K562 (cell line): ENCODE data around the gene DHPS. TPM values are rescaled to one million over a fixed set of nuclear protein-coding genes. Genes with fewer than 3 reads are reported as not detected.

Experiments
- ATAC-seq: fragments of 200-7000 bp; cut with Tn5 transposase; 3 replicates; pipeline ENCODE4 v1.9.1; 2020; ENCODE audit warnings: moderate library complexity
- BruUV-seq: library from RNA; stranded (reverse); fragments of 400-500 nt; replicated peaks from 2 replicates; lab custom pipeline; 2021; lab: Mats Ljungman, UMichigan
- CTCF ChIA-PET: fragments of 300-600 bp; formaldehyde crosslinking; extraction: SDS; loops from one replicate; lab custom pipeline; 2021; ENCODE audit warnings: low intra/inter-chr PET ratio; lab: Yijun Ruan, JAX
- POLR2A ChIA-PET: fragments of 300-600, 350-650 bp; sonication (Branson Sonifier 250); formaldehyde crosslinking; extraction: SDS; loops from one replicate; lab custom pipeline; 2021; ENCODE audit warnings: antibody characterized with exemption, inconsistent platforms; lab: Yijun Ruan, JAX
- DNase-seq, 4 experiments: peaks; one replicate each; pipeline versions ENCODE4 v3.0.0 to v3.0.0-alpha.2; 2011 to 2018; ENCODE audit warnings: low spot score in 3 of 4, mixed read lengths in 3 of 4; ENCODE audit errors: extremely low read depth in 1 of 4
- FAIRE-seq: peaks from 2 replicates; lab custom pipeline; 2011; peaks lifted over from hg19 to GRCh38; lab: Jason Lieb, UNC
- H2AFZ ChIP-seq: 2 replicates; pipeline ENCODE4 v1.6.0; 2011; ENCODE audit warnings: low read depth, low read length, control low read depth, inconsistent platforms
- H3K27ac ChIP-seq: fragments of 200-600 bp; 3 replicates; pipeline ENCODE4 v1.8.0; 2011; ENCODE audit warnings: low read depth, mild to moderate bottlenecking, control low read depth, inconsistent platforms, low read length, moderate library complexity, mixed read lengths; ENCODE audit errors: extremely low read depth
- H3K27me3 ChIP-seq, 2 experiments: fragments of 300-600 bp in 1 of 2; 2 replicates in 1 of 2; 3 replicates in 1 of 2; pipeline versions ENCODE4 v1.6.0 to v1.8.0; 2011; ENCODE audit warnings: inconsistent platforms in 2 of 2, low read length in 2 of 2, mild to moderate bottlenecking in 1 of 2, mixed read lengths in 1 of 2, moderate library complexity in 1 of 2; ENCODE audit not compliant: control insufficient read depth in 2 of 2, insufficient read depth in 2 of 2
- H3K36me3 ChIP-seq: fragments of 300-600 bp; 3 replicates; pipeline ENCODE4 v1.8.0; 2011; ENCODE audit warnings: mild to moderate bottlenecking, low read length, inconsistent platforms; ENCODE audit not compliant: control insufficient read depth, insufficient read depth
- H3K4me1 ChIP-seq, 2 experiments: fragments of 200-600 bp in 1 of 2; replicated peaks in 1 of 2; 2 replicates in 1 of 2; 3 replicates in 1 of 2; pipeline versions ENCODE4 v1.5.1 to v1.8.0; 2011; ENCODE audit warnings: inconsistent platforms in 2 of 2, low read length in 2 of 2, mild to moderate bottlenecking in 1 of 2, mixed read lengths in 1 of 2, moderate library complexity in 1 of 2; ENCODE audit not compliant: control insufficient read depth in 2 of 2, insufficient read depth in 2 of 2
- H3K4me2 ChIP-seq: 2 replicates; pipeline ENCODE4 v1.6.1; 2011; ENCODE audit warnings: low read length, control low read depth, inconsistent platforms, mixed read lengths; ENCODE audit not compliant: insufficient read depth
- H3K4me3 ChIP-seq: fragments of 200-600 bp; sonication (generic), shearing (Covaris generic); 2 replicates; pipeline ENCODE4 v1.5.1; 2016; ENCODE audit warnings: control low read depth, inconsistent platforms
- H3K79me2 ChIP-seq: fragments of 200-600 bp; 3 replicates; pipeline ENCODE4 v1.8.0; 2011; ENCODE audit warnings: low read length, inconsistent platforms; ENCODE audit not compliant: control insufficient read depth, insufficient read depth
- H3K9ac ChIP-seq, 2 experiments: 2 replicates each; pipeline versions ENCODE4 v1.6.0 to v1.6.1; 2011; ENCODE audit warnings: low read depth in 2 of 2, low read length in 2 of 2, control low read depth in 1 of 2, inconsistent platforms in 1 of 2, mild to moderate bottlenecking in 1 of 2, mixed read lengths in 1 of 2; ENCODE audit not compliant: insufficient read depth in 1 of 2
- H3K9me1 ChIP-seq: one replicate; pipeline ENCODE4 v1.6.0; 2011; ENCODE audit warnings: inconsistent platforms, mild to moderate bottlenecking, low read length, moderate library complexity; ENCODE audit not compliant: control insufficient read depth, insufficient read depth
- H3K9me3 ChIP-seq: replicated peaks from 2 replicates; pipeline ENCODE4 v1.5.1; 2011; ENCODE audit warnings: low read depth, low read length, inconsistent platforms; ENCODE audit not compliant: control insufficient read depth, insufficient read depth
- H4K20me1 ChIP-seq: replicated peaks from 2 replicates; pipeline ENCODE4 v1.6.1; 2011; ENCODE audit warnings: low read length, inconsistent platforms, mixed read lengths; ENCODE audit not compliant: control insufficient read depth, insufficient read depth
- GTF2A2 ChIP-seq: IDR thresholded peaks from 2 replicates; pipeline ENCODE4 v1.6.1; 2016; ENCODE audit warnings: mild to moderate bottlenecking, missing genetic modification characterization, missing compliant biosample characterization
- NR2C1 ChIP-seq, 2 experiments: fragments of 450-650 bp; IDR thresholded peaks; 2 replicates each; pipeline ENCODE4 v1.6.1; 2017; ENCODE audit warnings: mild to moderate bottlenecking in 2 of 2, antibody characterized with exemption in 1 of 2, inconsistent platforms in 1 of 2, missing compliant biosample characterization in 1 of 2, missing genetic modification characterization in 1 of 2
- POLR2G ChIP-seq: fragments of 200-400 bp; formaldehyde crosslinking; IDR thresholded peaks from 2 replicates; pipeline ENCODE4 v1.6.1; 2017; ENCODE audit warnings: low read depth, mild to moderate bottlenecking, antibody characterized with exemption, low read length, moderate library complexity
- RBFOX2 ChIP-seq: fragments of 200-400 bp; formaldehyde crosslinking; IDR thresholded peaks from 2 replicates; pipeline ENCODE4 v1.6.1; 2017; ENCODE audit warnings: low read depth, mild to moderate bottlenecking, low read length, moderate library complexity
- WGBS: fragments of 100-300 bp; shearing (Covaris generic); methylation state at CpG from one replicate; pipeline ENCODE4 v1.1.6; 2016; ENCODE audit warnings: low coverage, mixed read lengths; ENCODE audit not compliant: insufficient coverage; ENCODE audit errors: missing lambda C conversion rate; 5-methylcytosine and 5-hydroxymethylcytosine counted together
- in situ Hi-C: fragments of 300-500 bp; cut with MboI; formaldehyde crosslinking; loops from 4 replicates; pipeline ENCODE4 v1.15.0; 2018; ENCODE audit warnings: inconsistent platforms, mixed read lengths
- intact Hi-C: fragments of 100-400 bp; cut with micrococcal nuclease; formaldehyde crosslinking; loops from 2 replicates; pipeline ENCODE4 v1.14.2; 2022
- polyA plus RNA-seq, 8 experiments: library from polyadenylated mRNA; depleted of rRNA in 4 of 8; stranded (reverse) in 5 of 8; unstranded in 3 of 8; fragments of >200 nt; fragmentation: Nextera tagmentation in 2 of 8; fragmentation: Illumina TruSeq in 1 of 8; extraction: Ambion mirVana in 2 of 8; extraction: Trizol in 1 of 8; gene quantifications; 2 replicates each; pipeline versions ENCODE4 v1.2.1 to v1.2.3, GENCODE V29; 2011 to 2014; ENCODE audit warnings: inconsistent platforms in 1 of 8, missing spikeins in 1 of 8
- total RNA-seq, 7 experiments: library from RNA; depleted of rRNA in 6 of 7; stranded (reverse); fragments of >200 nt in 6 of 7; fragmentation: Illumina TruSeq in 2 of 7; extraction: Trizol in 2 of 7; gene quantifications; 2 replicates each; pipeline versions ENCODE4 v1.2.1 to v1.2.3, GENCODE V29; 2011 to 2021; ENCODE audit warnings: low replicate concordance in 1 of 7
- TF ChIP-seq, protein P1 (sequence below): sonication (generic); formaldehyde crosslinking; IDR thresholded peaks from 2 replicates; pipeline ENCODE4 v1.8.0; 2022; ENCODE audit warnings: missing genetic modification reagents, mild to moderate bottlenecking, borderline replicate concordance

The DHPS gene
- total and polyA plus RNA-seq, 9 of the 15 experiments (the other 6 are each of a cell fraction or from before 2014, with no cell fraction given): 47.1 to 110 (median 79.9) TPM

DNA sequence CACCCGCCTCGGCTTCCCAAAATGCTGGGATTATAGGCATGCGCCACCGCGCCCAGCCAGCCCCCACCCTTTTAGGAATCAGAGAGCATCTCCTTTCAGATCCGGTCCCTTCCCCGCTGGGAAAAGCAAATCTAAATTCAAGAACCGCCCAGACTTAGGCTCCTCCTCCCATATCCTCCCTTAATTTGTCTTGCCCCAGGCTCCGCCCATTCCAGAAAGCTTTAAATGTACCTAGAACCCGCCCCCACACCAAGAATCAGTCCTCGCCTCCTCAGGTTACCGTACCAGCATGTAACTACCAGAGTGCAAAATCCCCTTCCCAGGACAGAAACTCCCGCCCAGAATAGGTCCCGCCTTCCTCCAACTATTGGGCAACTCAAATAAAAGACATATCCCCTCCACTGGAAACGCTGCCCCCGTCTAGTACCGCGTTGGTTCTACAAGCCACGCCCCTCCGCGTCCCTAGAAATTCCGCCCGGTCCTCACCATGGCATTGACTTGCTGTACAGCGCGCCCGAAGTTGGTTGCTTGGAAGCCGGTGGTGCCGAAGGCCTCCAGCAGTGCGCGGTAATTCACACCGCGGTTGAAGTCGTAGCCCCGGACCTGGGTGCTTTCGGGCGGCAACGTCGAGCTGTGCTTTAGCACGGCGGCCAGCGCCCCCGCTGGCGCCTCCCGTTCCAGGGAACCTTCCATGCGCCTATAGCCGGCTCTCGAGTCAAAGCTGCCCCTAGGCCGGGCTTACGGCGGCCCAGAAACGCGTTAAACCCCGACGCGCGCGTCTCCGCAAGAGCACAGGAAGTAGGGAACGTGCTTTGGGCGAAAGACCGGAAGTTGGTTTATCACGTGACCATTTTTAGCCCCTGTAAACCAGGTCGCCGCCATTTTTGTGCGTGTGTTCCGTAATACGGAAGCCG lies at the start of gene DHPS (continued):
- TF ChIP-seq, protein P1, sequence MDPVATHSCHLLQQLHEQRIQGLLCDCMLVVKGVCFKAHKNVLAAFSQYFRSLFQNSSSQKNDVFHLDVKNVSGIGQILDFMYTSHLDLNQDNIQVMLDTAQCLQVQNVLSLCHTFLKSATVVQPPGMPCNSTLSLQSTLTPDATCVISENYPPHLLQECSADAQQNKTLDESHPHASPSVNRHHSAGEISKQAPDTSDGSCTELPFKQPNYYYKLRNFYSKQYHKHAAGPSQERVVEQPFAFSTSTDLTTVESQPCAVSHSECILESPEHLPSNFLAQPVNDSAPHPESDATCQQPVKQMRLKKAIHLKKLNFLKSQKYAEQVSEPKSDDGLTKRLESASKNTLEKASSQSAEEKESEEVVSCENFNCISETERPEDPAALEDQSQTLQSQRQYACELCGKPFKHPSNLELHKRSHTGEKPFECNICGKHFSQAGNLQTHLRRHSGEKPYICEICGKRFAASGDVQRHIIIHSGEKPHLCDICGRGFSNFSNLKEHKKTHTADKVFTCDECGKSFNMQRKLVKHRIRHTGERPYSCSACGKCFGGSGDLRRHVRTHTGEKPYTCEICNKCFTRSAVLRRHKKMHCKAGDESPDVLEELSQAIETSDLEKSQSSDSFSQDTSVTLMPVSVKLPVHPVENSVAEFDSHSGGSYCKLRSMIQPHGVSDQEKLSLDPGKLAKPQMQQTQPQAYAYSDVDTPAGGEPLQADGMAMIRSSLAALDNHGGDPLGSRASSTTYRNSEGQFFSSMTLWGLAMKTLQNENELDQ: no peak

DNA sequence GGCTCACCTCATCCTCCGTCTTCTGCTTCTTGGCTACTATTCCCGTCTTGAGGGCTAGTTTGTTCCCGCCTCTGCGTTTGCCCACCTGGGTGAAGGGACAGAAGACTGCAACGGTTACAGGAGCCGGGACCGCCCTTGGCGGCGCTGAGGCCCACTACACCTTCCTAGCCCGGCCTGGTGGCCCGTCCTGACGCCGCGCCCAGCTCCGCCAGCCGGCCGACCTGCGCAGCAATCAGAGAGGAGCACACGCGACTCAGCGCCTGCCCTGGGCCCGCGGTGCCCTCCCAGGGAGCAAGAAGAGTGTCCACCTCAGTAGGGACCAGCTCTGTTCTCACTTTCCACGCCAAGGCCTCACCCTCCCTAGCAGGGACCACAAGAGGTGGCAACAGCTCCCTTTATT lies 49.7 kb upstream of the DHPS start:
- BruUV-seq: no TSS peak
- peaks cover 52% of the 10 kb centered on the region for H3K79me2 ChIP-seq
- no peaks in the 10 kb centered on the region for H3K27me3 ChIP-seq
- peak; percentile 66 for TF ChIP-seq RBFOX2
- no peak for TF ChIP-seq NR2C1 (IDR thresholded peaks at IDR 0.05)
- TF ChIP-seq NR2C1 (tag; IDR thresholded peaks at IDR 0.05): no peak
- peak; percentile 60 for TF ChIP-seq POLR2G
- TF ChIP-seq GTF2A2 (tag): no peak
- TF ChIP-seq, all 486 proteins: peak for 2
- DNase-seq (no peak), ATAC-seq (no peak), FAIRE-seq (no peak)
- peaks cover 12 to 29% of the 10 kb centered on the region in 2 experiments for H3K4me1 ChIP-seq
- H3K4me2 ChIP-seq: no peak overlapping the region
- no peaks in the 10 kb centered on the region for H3K9me3 ChIP-seq
- H3K9me1 ChIP-seq: no peaks in the 10 kb centered on the region
- 92% methylated on average over 22 of the region's 24 CpGs for WGBS
- H4K20me1 ChIP-seq: peaks cover 17% of the 10 kb centered on the region
- no peak overlapping the region; the same call in 2 of the 3 replicates for H3K27ac ChIP-seq
- H3K4me3 ChIP-seq: no peak overlapping the region
- in situ Hi-C loops: no loop called here
- intact Hi-C loops: no loop called here
- ChIA-PET POLR2A (interaction anchor here (5.5 kb wide), 1 partner anchor 8 kb away, joined by 50 read pairs; the partner anchor contains the start of gene TNPO2), CTCF (no interaction called here)
- peaks cover 52% of the 10 kb centered on the region for H3K36me3 ChIP-seq
- no peak overlapping the region for H2AFZ ChIP-seq
- peak overlapping the region in 1 of 2 experiments; percentile 73; a peak in 2 of 4 replicates for H3K9ac ChIP-seq
